ENCODE measurements around the gene TMEM267. TPM values are rescaled to one million over a fixed set of nuclear protein-coding genes. Genes with fewer than 3 reads are reported as not detected.
"Not testable (repeated sequence)": the region's sequence is repeated elsewhere in the genome, so short reads cannot be mapped to it uniquely, and the experiment has no call there.

Gene TMEM267
- total and polyA plus RNA-seq, 3 experiments from 2014 or later, result 18.4 to 21.2 (median 19.6) TPM

- H3K27me3 ChIP-seq (ENCODE audit: insufficient read depth, low read length, poor library complexity, severe bottlenecking); CTCF ChIA-PET; POLR2A ChIA-PET; H3K4me3 ChIP-seq (ENCODE audit: low read length); H3K36me3 ChIP-seq (ENCODE audit: insufficient read depth, low read length); H3K9me3 Mint-ChIP-seq; H3K27ac ChIP-seq (ENCODE audit: low read depth, low read length); H3K27ac Mint-ChIP-seq; H3K9me3 ChIP-seq (ENCODE audit: low read length); H3K4me1 Mint-ChIP-seq; H3K4me1 ChIP-seq (ENCODE audit: insufficient read depth, low read length); H3K4me3 Mint-ChIP-seq; H3K36me3 Mint-ChIP-seq; DNase-seq; H3K27me3 Mint-ChIP-seq: not testable (repeated sequence)
These were observed 60.6 kb downstream of the TMEM267 start for GRCh38 chr5:43423086-43423485.

DNA sequence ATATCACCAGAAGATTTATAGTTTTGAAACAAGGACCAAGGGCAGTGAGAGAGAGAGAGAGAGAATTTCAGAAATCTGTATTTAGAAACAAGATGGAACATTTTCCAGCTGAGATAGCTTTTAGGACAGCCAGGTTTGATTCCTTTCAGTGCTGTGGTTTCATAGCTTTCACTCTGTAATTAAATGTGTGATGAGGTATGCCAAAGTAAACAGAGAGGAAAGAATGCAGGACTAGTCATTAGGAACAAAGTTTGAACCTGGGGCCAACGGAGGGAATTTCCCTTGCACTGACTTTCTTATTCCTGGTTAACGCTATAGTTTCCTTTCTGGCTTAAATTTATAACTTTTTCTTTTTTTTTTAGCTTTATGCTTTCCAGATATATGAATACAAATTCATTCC, 61.5 kb downstream of the TMEM267 start:
- no peak overlapping the region for H3K4me3 Mint-ChIP-seq
- ChIA-PET CTCF (no interaction called here), POLR2A (interaction anchor here (0.6 kb wide), 1 partner anchor 62 kb away, joined by 5 read pairs; the partner anchor contains the start of gene TMEM267)
- H3K27me3 Mint-ChIP-seq, result peaks cover 1 to 2% of the 10 kb centered on the region in 2 donors
- no peak overlapping the region for H3K27ac Mint-ChIP-seq
- H3K4me1 ChIP-seq (ENCODE audit: insufficient read depth, low read length), result no peaks in the 10 kb centered on the region
- no peaks in the 10 kb centered on the region for H3K9me3 Mint-ChIP-seq
- no peak for DNase-seq
- H3K4me1 Mint-ChIP-seq, result no peaks in the 10 kb centered on the region
- no peak overlapping the region for H3K4me3 ChIP-seq (ENCODE audit: low read length)
- no peaks in the 10 kb centered on the region for H3K36me3 ChIP-seq (ENCODE audit: insufficient read depth, low read length)
- H3K36me3 Mint-ChIP-seq, result peaks cover 0 to 1% (median 0%) of the 10 kb centered on the region in 3 donors
- no peaks in the 10 kb centered on the region for H3K9me3 ChIP-seq (ENCODE audit: low read length)
- no peak overlapping the region for H3K27ac ChIP-seq (ENCODE audit: low read depth, low read length)
- H3K27me3 ChIP-seq (ENCODE audit: insufficient read depth, low read length, poor library complexity, severe bottlenecking), result no peaks in the 10 kb centered on the region

DNA sequence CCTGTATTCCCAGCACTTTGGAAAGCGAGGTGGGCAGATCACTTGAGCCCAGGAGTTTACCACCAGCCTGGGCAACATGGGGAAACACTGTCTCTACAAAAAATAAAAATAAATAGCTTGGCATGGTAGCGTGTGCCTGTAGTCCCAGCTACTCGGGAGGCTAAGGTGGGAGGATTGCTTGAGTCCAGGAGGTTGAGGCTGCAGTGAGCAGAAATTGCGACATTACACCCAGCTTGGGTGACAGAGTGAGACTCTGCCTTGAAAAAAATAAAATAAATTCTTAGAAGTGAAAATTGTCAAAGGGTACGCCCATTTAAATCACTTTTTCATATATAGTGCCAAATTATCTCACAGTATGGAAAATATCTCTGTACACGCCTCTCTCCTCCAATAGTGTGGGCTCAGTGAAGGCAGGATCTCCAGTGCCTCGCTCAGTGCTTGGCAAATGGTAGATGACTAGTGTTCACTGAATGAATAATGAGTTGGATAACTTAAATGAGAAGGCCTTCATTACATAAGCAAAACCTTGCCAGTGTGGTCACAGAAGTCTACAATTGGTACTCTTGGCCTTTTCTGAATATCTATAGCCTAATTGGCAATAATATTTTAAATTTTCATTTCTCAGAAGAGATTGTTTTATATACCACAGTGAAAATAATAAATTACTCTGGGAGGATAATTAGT, 62.1 kb downstream of the TMEM267 start:
- Histone ChIP-seq H3K27ac (ENCODE audit: low read depth, low read length) (no peak overlapping the region), H3K27me3 (ENCODE audit: insufficient read depth, low read length, poor library complexity, severe bottlenecking) (no peaks in the 10 kb centered on the region), H3K9me3 (ENCODE audit: low read length) (no peaks in the 10 kb centered on the region), H3K4me1 (ENCODE audit: insufficient read depth, low read length) (no peaks in the 10 kb centered on the region), H3K36me3 (ENCODE audit: insufficient read depth, low read length) (no peaks in the 10 kb centered on the region), H3K4me3 (ENCODE audit: low read length) (no peak overlapping the region)
- Mint-ChIP-seq H3K27me3 (peaks cover 1 to 4% of the 10 kb centered on the region in 2 donors), H3K36me3 (peaks cover 0 to 1% (median 0%) of the 10 kb centered on the region in 3 donors), H3K4me1 (no peaks in the 10 kb centered on the region), H3K4me3 (no peak overlapping the region), H3K9me3 (no peaks in the 10 kb centered on the region), H3K27ac (no peak overlapping the region)
- DNase-seq, result no peak
- ChIA-PET POLR2A (no interaction called here), CTCF (no interaction called here)

GRCh38 chr5:43420241-43420640, 63.4 kb downstream of the TMEM267 start:
- H3K4me1 ChIP-seq (ENCODE audit: insufficient read depth, low read length), result no peaks in the 10 kb centered on the region
- H3K36me3 Mint-ChIP-seq, result peaks cover 0 to 1% (median 0%) of the 10 kb centered on the region in 3 donors
- no peak overlapping the region for H3K4me3 Mint-ChIP-seq
- H3K4me1 Mint-ChIP-seq, result no peaks in the 10 kb centered on the region
- DNase-seq, result no peak
- H3K27ac Mint-ChIP-seq, result no peak overlapping the region
- no peak overlapping the region for H3K27ac ChIP-seq (ENCODE audit: low read depth, low read length)
- no peaks in the 10 kb centered on the region for H3K36me3 ChIP-seq (ENCODE audit: insufficient read depth, low read length)
- POLR2A ChIA-PET, result no interaction called here
- H3K27me3 Mint-ChIP-seq, result peaks cover 1 to 4% of the 10 kb centered on the region in 2 donors
- H3K4me3 ChIP-seq (ENCODE audit: low read length), result no peak overlapping the region
- H3K9me3 ChIP-seq (ENCODE audit: low read length), result no peaks in the 10 kb centered on the region
- no peaks in the 10 kb centered on the region for H3K27me3 ChIP-seq (ENCODE audit: insufficient read depth, low read length, poor library complexity, severe bottlenecking)
- no peaks in the 10 kb centered on the region for H3K9me3 Mint-ChIP-seq
- CTCF ChIA-PET, result no interaction called here

DNA sequence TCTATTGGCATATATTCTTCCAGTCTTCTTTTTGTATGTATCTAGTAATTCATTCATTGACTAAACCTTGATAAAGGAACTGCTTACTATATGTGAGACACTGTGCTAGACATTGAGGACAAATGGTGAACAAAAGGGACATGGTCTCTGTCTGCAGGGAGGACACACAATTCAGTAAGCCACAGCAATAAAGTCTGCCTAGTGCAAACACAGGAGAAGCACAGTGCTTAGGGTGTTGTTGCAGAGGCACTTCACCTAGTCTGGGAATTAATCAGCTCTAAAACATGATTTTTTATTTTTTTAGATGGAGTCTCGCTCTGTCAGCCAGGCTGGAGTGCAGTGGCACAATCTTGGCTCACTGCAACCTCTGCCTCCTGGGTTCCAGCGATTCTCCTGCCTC, 65.1 kb downstream of the TMEM267 start:
- H3K4me1 ChIP-seq (ENCODE audit: insufficient read depth, low read length), result no peaks in the 10 kb centered on the region
- H3K36me3 ChIP-seq (ENCODE audit: insufficient read depth, low read length), result no peaks in the 10 kb centered on the region
- Mint-ChIP-seq H3K9me3 (no peaks in the 10 kb centered on the region), H3K4me1 (no peaks in the 10 kb centered on the region), H3K36me3 (peaks cover 0 to 1% (median 0%) of the 10 kb centered on the region in 3 donors), H3K27ac (no peak overlapping the region), H3K27me3 (peaks cover 1 to 4% of the 10 kb centered on the region in 2 donors), H3K4me3 (no peak overlapping the region)
- no peaks in the 10 kb centered on the region for H3K9me3 ChIP-seq (ENCODE audit: low read length)
- no peaks in the 10 kb centered on the region for H3K27me3 ChIP-seq (ENCODE audit: insufficient read depth, low read length, poor library complexity, severe bottlenecking)
- no peak for DNase-seq
- H3K27ac ChIP-seq (ENCODE audit: low read depth, low read length), result no peak overlapping the region
- POLR2A ChIA-PET, result no interaction called here
- H3K4me3 ChIP-seq (ENCODE audit: low read length), result no peak overlapping the region
- CTCF ChIA-PET, result no interaction called here

- CTCF ChIA-PET, result no interaction called here
These were observed 66.8 kb downstream of the TMEM267 start for GRCh38 chr5:43416803-43417394.

DNA sequence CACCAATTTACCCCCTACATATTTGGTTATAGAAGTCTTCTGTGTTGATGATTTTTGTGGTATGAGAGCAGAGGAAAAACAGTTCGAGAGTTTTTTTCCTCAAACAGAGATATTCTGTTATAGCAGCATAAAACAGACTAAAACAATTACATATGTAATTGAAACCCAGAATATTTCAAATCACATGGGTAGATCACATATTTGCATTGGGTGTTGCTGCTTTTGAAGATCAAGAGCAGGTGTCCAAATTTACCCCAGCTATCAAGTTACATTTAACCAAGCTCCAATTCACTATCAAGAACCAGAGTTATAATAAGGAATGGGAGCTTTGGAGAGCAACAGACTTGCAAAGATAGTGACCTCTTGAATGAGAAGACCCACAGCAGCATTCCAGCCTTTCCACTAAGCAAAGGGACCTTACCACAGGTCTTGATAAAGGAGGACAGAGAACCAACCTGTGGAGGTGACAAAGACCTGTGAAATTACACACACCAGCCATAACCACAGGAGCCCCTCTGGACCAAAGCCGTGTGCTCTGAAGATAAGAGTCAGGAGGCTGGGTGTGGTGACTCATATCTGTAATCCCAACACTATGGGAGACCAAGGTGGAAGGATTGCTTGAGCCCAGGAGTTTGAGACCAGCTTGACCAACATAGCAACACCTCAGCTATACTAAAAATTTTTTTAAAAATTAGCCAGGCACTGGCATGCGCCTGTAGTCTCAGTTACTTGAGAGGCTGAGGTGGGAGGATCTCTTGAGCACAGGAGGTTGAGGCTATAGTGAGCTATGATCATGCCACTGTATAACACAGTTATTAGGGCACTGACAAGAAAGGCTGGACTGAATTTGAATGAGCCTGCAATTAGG, 67.5 kb downstream of the TMEM267 start:
- H3K36me3 ChIP-seq (ENCODE audit: insufficient read depth, low read length), result no peaks in the 10 kb centered on the region
- H3K4me1 ChIP-seq (ENCODE audit: insufficient read depth, low read length), result no peaks in the 10 kb centered on the region
- H3K27ac ChIP-seq (ENCODE audit: low read depth, low read length), result no peak overlapping the region
- DNase-seq, result no peak
- no peak overlapping the region for H3K4me3 Mint-ChIP-seq
- no peaks in the 10 kb centered on the region for H3K9me3 ChIP-seq (ENCODE audit: low read length)
- no peaks in the 10 kb centered on the region for H3K27me3 ChIP-seq (ENCODE audit: insufficient read depth, low read length, poor library complexity, severe bottlenecking)
- peaks cover 0 to 4% of the 10 kb centered on the region in 2 donors for H3K27me3 Mint-ChIP-seq
- no peak overlapping the region for H3K4me3 ChIP-seq (ENCODE audit: low read length)
- ChIA-PET POLR2A (no interaction called here), CTCF (no interaction called here)
- H3K27ac Mint-ChIP-seq, result no peak overlapping the region
- no peaks in the 10 kb centered on the region for H3K9me3 Mint-ChIP-seq
- no peaks in the 10 kb centered on the region for H3K36me3 Mint-ChIP-seq
- H3K4me1 Mint-ChIP-seq, result no peaks in the 10 kb centered on the region

More at GRCh38 chr5:43416803-43417394, 66.8 kb downstream of the TMEM267 start:
- Histone ChIP-seq H3K4me3 (ENCODE audit: low read length) (no peak overlapping the region), H3K36me3 (ENCODE audit: insufficient read depth, low read length) (no peaks in the 10 kb centered on the region), H3K9me3 (ENCODE audit: low read length) (no peaks in the 10 kb centered on the region), H3K27me3 (ENCODE audit: insufficient read depth, low read length, poor library complexity, severe bottlenecking) (no peaks in the 10 kb centered on the region), H3K4me1 (ENCODE audit: insufficient read depth, low read length) (no peaks in the 10 kb centered on the region), H3K27ac (ENCODE audit: low read depth, low read length) (no peak overlapping the region)
- no peak overlapping the region for H3K27ac Mint-ChIP-seq
- POLR2A ChIA-PET, result no interaction called here
- no peak for DNase-seq
- no peaks in the 10 kb centered on the region for H3K4me1 Mint-ChIP-seq
- H3K4me3 Mint-ChIP-seq, result no peak overlapping the region
- H3K27me3 Mint-ChIP-seq, result peaks cover 0 to 4% of the 10 kb centered on the region in 2 donors
- peaks cover 0 to 1% (median 0%) of the 10 kb centered on the region in 3 donors for H3K36me3 Mint-ChIP-seq
- no peaks in the 10 kb centered on the region for H3K9me3 Mint-ChIP-seq

DNA sequence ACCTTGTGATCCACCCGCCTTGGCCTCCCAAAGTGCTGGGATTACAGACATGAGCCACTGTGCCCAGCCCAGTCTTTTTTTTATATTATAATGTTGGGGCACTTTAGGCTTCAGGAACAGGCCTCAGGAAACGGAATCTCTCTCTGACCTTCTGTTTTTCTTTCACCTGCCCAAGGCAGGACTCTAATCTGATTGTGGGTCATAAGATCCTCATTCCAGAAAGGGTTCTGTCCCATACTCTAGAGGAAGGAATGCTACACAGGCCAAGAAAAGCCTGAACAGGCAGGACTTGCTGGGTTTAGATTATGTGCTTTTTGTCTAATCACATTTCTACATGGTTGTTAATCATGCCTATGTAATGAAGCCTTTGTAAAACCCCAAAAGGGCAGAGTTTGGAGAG, 69.7 kb downstream of the TMEM267 start:
- no peak for DNase-seq
- no peaks in the 10 kb centered on the region for H3K4me1 Mint-ChIP-seq
- ChIA-PET POLR2A (no interaction called here), CTCF (no interaction called here)
- no peaks in the 10 kb centered on the region for H3K9me3 Mint-ChIP-seq
- no peak overlapping the region for H3K4me3 ChIP-seq (ENCODE audit: low read length)
- H3K4me1 ChIP-seq (ENCODE audit: insufficient read depth, low read length), result no peaks in the 10 kb centered on the region
- no peaks in the 10 kb centered on the region for H3K27me3 ChIP-seq (ENCODE audit: insufficient read depth, low read length, poor library complexity, severe bottlenecking)
- H3K36me3 Mint-ChIP-seq, result no peaks in the 10 kb centered on the region
- peaks cover 0 to 4% of the 10 kb centered on the region in 2 donors for H3K27me3 Mint-ChIP-seq
- no peak overlapping the region for H3K4me3 Mint-ChIP-seq
- peak overlapping the region in 1 of 8 donors; percentile 26 for H3K27ac Mint-ChIP-seq
- no peaks in the 10 kb centered on the region for H3K36me3 ChIP-seq (ENCODE audit: insufficient read depth, low read length)
- H3K9me3 ChIP-seq (ENCODE audit: low read length), result no peaks in the 10 kb centered on the region
- no peak overlapping the region for H3K27ac ChIP-seq (ENCODE audit: low read depth, low read length)
